IPS-11a (cell line): ENCODE measurements around the gene STX4.
A peak's percentile ranks its signal among the peaks of the same experiment; 100 is the strongest.
"Not testable (repeated sequence)": the region's sequence is repeated elsewhere in the genome, so short reads cannot be mapped to it uniquely, and the experiment has no call there.

Experiments used
- H3K4me3 ChIP-seq: one replicate; pipeline ENCODE4 v1.5.1; 2013; ENCODE audit warnings: low read depth, low read length, control low read depth

The STX4 gene

DNA sequence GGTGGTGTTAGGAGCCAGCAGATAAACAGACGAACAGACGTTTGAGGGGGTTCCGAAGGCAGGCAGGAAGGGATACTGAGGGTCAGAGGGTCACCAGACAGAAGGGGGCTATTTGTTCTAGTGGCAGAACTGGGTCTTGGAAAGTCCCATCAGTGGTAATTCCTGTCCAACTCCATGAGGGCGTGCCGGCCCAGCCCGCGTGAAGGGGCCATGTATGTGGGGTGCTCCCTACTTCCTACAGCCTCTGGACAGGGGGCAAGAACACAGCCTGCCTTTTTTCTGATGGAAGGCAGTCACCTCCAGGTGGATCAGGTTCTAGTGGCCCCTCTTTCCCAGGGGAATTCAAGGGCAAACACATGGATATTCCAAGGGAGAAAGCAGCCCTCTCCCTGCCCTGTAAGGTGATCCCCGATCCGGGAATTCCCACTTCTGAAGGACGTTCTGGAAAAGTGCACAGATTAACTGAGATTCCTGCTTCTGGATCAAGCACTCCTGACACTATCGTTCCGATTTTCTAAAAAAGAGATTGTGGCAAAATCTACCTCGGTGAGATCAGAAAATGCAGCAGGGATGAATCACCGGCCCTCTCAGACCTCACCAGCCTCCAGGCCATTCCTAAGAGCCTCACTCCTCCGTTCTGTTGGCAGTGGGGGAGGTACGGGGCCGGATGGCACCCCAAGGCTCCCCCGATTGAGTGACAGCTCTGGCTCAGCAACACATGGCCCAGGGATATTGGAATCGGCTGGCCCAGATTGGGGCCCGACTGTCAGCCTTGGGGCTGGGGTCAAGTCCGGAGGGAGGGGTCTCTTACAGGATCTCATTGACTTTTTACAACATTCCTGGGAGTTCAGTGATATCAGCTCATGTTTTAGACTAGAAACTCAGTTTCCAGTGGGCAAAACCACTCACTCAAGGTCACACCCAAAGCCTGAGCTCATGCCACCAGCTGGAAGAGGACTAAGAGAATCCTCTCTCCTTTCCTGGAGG lies 35.3 kb upstream of the STX4 start:
- peak overlapping the region; percentile 43 for H3K4me3 ChIP-seq

DNA sequence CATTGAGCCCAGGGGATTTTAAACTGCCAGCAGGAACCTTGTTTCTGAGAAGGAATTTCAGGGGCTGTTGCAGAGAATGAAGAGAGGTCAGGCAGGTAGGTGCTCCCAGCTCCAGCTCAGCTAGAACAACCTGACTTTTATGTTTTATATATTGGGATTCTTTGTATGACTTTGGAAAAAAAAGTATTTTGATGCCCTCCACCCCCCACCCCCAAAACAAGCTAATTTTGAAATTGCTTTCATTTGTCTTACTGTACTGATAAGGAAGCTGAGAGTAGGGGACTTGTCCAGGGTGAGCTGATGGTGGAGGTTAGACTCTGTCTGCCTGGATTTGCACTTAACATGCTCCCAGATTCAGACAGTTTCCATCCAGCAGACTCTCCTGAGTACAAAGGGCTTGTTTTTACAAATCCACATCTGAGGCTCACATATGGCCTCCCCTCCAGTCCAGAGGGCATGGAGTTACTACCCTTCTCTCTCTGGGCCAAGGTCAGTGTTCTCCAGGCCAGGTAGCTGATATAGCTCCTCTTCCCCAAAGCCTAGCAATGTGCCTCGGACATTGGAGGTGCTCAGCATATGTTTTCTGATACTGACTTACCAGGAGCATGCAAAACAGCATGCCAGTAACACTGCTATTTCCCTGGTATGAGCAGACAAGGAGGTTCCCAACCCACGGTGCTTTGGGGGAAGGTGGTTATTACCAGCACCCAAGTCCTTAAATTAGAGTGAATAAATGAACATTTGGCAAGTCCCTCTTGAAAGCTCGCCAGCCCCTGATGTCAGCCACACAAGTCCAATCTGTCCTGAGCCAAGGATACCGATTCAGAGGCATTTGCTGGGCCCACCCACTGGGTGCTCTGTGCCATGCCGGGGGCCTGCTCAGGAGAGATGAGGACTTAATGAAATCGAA lies 34.3 kb upstream of the STX4 start:
- no peak overlapping the region for H3K4me3 ChIP-seq

DNA sequence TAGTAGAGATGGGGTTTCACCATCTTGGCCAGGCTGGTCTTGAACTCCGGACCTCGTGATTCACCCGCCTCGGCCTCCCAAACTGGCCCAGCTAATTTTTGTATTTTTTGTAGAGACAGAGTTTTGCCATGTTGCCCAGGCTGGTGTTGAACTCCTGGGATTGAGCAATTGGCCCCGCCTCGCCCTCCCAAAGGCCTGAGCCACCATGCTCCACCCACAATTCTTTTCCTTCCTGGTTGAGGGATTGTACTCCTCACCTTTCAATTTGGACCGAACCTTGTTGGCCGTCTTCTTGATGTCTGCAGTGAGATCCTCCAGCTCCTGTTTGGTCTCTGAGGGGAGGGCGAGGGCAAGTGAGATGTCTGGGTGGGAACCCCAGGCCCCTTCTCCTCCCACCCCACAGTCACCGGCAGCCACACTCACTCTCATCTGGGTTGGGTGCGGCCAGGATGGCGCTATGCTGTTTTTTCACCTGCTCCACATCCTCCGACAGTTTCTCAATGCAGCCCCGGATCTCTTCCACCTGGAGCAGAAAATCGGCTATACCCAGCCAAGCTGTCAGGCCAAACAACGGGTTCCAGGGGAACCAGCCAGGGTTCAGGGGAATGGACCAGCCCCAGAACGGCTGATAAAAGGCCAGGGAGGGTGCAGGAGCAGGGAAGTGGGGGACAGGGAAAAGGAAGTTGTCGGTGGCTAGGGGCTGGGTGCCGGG lies 32.5 kb upstream of the STX4 start:
- H3K4me3 ChIP-seq, result no peak overlapping the region

DNA sequence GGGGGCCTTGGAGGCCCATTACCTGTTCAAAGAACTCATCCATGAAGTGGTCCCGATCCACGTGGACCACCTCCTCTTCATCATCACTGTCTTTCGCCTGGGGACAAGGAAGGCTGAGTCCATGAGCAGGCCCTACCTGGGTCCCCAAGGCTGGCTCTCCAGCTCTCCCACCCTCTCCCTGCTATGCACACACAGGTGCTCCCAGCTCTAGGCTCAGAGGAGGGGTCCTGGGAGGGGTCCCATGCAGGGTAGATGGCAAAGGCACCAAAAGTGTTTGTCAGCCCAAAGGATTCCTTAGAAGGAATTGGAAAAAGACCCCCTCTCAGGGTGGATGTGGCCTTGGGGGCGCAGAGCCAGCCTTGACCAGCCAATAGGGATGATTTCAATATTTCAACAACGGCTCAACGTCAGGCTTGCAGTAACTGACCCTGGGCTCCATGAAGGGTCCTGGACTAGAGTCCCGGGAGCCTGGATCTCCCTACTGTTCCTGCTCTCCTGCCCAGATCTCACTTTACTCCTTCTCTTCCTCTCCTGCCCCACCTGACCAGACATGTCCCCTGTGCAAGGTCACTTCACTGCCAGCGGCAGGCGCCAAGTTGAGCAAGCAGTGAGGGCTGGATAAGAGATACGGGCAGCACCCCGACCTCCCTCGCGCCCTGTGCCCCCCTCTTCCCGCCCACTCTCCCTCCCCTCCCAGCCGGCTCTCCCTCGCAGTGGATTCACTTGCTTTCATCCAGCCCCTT lies 31.7 kb upstream of the STX4 start:
- H3K4me3 ChIP-seq, result no peak overlapping the region

DNA sequence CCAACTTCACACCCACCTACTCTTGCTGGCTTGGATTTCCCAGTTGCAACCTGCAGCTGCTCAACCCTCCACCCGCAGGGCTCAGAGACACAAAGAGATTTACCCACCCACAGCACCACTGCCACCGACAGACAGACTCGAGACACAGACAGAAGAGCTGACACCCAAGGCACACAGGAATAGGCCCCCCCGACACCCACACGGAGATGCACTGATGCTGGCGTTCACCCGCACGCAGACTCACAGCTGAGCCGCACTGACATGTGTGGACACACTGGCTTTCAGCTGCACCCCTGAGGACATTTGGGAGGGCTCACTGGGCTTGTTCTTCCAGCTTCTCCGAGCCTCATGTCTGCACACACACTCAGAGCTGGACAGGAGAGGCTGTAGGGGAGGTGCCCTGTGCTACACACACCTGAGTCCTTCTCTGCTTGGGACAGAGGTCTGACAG lies 31.1 kb upstream of the STX4 start:
- H3K4me3 ChIP-seq, result no peak overlapping the region

DNA sequence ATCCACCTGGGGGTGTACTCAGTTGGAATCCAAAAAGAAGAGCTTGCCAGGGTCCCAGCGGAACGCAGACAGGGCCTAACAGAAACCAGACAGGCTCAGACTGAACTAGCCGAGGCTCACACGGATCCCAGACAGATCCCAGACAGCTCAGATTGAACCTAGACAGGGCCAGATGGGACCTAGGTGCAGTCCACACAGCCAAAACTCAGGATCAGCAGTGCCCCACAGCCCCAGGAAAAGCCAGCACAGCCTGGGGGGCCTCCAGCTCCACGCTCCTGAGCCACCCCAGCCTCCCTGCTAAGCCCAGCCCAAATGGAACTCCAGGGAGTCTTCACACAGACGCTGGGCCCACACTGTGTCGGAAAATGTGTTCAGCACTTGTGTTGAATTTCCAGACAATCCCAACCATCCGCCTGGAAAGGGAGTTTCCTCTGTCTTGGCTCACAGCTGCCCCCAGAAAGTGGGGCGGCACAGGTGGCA lies 30.5 kb upstream of the STX4 start:
- no peak overlapping the region for H3K4me3 ChIP-seq

DNA sequence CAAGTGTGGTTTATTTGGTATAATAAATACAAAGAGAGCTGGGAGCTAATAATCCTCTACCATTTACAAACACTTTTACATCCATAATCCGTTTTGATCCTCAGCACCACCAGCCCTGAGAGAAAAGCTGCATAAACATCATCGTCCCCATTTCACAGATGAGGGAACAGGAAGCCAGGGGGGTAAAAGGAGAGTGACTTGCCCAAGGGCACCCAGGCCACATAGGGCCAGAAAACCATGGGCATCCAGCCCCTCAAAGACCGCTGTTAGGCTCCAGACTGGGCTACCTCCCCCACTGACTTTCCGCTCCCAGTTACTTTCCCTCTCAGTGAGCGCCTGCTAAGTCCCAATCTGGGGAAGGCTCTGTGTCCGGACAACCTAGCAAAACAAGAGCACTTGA lies 29.6 kb upstream of the STX4 start:
- no peak overlapping the region for H3K4me3 ChIP-seq

DNA sequence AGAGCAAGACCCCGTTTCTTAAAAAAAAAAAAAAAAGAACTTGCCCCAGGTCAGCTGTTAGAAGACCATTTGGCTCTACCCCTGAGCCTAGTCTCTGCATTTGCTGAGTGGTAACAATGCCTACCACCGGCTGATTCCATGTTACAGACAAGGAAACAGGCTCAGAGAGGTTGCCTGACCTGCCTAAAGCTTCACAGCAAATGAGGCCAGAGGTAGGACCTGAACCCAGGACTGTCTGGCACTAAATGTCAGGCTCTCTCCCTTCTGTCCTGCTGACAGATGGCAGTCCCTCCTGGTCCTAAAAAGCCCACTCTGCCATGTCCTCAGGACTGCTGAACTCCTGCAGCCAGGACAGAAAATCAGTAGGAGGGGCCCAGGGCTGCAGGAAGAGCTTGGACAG lies 28.7 kb upstream of the STX4 start:
- no peak overlapping the region for H3K4me3 ChIP-seq

DNA sequence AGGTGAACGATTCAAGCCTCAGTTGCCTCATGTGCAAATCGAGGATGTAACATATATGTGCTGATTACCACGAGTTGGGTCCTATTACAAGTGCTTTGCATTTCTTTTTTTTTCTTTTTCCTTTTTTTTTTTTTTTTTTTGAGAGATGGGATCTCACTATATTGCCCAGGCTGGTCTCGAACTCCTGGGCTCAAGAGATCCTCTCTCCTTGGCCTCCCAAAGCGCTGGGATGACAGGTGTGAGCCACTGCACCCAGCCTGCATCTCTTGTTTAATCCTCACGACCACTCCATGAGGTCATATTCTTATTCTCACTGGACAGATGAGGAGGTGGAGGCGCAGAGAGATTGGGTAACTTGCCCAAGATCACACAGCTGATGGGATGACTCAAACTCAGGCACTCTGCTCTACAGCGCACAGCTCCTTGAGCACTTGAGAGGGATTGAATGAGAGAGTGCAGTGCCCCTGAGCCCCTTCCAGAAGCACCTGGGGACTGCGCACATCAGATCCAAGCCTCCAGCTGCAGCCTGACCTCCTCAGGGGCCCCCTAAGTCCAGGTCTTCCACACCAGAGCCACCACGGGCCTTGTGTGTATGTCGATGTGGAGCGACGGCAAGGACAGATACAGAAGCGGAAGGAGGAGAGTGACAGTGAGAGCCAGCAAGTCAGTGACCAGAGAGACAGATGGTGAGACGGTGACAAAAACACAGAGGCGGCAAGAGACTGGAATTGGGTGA lies 27.8 kb upstream of the STX4 start:
- no peak overlapping the region for H3K4me3 ChIP-seq

DNA sequence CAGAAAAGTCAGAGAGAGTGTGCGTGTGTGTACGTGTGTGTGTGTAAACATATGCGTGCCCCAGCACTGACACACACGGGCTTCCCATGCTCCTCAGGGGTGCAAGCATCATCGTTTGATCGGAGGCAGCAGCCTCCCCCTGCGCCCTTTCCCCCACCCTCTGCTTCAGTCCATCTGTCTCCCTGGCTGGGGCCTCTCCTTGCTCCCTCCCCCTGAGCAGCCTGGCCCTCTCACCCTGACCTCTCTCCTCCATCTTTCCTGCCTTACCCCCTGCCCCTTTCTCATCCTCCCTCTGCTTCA lies 27.3 kb upstream of the STX4 start:
- no peak overlapping the region for H3K4me3 ChIP-seq

DNA sequence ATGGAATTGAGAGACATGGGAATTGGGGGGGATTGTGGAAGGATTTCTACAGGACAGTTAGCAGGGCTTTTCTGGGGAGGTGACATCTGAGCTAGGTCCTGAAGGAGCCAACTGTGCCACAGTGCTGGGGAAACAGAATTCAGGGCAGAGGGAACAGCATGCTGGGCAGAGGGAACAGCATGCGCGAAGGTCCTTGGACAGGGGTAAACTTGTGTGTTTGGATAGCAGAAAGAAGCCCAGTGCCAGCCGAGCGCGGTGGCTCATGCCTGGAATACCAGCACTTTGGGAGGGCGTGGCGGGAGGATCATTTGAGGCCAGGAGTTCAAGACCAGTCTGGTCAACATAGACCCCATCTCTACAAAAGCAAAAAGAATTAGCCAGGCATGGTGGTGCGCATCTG lies 26.8 kb upstream of the STX4 start:
- no peak overlapping the region for H3K4me3 ChIP-seq

DNA sequence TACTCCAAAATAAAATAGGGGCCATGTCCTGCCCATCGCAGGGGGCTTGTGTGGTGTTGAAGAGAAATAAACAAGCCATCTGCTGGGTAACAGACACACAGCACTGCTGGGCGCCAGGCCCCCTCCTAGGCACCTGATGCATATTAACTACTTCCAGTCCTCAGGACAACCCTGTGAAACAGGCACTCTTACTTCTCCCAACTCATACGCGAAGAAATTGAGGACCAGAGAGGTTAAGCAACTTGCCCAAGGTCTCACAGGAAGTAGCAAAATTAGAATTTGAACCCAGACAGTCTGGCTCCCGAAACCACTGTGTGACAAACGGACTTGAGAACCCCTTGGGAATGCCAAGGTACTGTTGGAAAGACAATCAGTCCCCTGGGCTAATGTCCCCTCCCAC lies 25.7 kb upstream of the STX4 start:
- H3K4me3 ChIP-seq, result no peak overlapping the region

DNA sequence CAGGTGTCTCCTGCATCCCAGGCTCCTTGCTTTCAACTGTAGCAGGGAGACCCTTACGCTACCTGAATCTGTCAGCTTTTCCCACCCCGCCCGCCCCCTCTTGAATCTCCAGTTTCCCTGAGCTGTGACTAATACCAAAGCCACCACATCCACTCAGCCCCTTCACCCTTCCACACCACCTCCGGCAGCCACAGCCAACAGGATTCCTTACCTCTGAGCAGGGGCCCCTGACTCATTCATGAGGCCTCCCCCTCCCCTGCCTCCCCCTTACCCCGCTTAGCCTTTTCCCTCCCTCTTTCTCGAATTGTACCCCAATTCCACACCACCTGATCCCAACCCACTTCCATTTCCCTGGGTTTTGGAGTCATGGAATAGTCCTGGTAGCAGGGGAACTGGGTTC lies 25.2 kb upstream of the STX4 start:
- no peak overlapping the region for H3K4me3 ChIP-seq

DNA sequence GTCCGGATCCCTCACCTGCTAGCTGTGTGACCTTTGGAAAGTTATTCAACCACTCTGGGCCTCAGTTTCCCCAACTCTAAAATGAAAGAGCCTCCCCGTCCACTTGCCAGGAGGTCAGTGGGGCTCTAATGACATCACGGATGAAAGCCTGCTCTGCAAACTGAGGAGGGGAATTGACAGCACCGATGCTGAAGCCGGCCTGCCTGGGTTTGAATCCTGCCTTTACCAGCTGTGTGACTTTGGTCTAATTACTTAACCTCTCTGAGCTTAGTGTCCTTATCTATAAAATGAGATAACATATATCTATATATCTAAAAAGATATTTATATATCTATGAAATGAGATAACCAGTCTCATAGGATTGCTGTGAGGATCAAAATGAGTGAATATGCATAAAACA lies 24.8 kb upstream of the STX4 start:
- no peak overlapping the region for H3K4me3 ChIP-seq

DNA sequence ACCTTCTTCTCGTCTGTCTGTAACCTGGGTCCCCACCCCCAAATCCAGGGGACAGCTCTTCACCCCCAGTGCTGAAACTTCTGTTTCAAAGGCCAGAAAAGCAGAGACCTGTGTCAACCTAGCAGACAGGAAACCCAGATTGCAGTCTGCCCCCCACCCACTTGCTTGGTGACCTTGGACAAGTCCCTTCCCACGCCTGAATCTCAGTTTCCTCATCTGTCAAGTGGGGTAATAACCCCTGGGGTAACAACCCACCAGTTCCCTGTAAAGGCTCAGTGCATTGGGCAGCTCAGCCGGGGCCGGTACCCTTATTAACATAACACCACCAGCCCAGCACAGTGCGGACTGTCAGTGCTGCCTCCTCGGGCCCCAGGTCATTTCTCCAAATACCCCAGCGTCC lies 24.2 kb upstream of the STX4 start:
- H3K4me3 ChIP-seq, result no peak overlapping the region

DNA sequence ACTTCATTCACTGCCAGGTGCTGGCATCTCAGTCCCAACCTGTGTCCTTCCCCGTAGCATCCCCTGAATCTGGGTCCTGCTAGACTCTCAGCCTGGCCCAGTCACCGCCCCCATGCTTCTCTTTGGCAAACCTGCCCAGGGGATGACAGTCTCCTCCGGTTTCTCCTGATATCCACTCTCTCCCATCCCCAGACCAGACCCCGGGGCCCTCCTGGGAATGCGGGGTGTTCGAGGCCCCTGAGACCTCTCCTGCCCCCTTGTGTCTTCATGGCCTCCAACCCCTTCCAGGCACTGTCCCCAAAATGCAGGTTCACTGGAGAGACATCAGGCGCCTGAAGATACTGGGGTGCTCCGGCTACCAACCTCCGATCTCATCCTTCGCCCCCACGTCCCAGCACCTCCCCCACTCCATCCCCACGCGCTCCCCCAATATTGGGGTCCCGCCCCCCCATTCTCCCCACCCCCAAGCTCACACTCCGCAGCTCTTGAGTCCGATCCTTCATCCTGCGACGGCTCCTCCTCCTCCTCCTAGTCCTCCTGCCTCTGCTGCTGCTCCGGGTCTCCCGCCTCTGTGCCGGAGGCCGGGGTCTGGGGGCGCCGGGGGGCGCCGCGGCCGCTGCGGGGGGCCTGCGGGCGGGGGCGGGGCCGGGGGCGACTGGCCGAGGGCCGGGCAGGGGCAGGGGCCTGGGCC lies 23.3 kb upstream of the STX4 start:
- H3K4me3 ChIP-seq, result peak overlapping the region; percentile 40

DNA sequence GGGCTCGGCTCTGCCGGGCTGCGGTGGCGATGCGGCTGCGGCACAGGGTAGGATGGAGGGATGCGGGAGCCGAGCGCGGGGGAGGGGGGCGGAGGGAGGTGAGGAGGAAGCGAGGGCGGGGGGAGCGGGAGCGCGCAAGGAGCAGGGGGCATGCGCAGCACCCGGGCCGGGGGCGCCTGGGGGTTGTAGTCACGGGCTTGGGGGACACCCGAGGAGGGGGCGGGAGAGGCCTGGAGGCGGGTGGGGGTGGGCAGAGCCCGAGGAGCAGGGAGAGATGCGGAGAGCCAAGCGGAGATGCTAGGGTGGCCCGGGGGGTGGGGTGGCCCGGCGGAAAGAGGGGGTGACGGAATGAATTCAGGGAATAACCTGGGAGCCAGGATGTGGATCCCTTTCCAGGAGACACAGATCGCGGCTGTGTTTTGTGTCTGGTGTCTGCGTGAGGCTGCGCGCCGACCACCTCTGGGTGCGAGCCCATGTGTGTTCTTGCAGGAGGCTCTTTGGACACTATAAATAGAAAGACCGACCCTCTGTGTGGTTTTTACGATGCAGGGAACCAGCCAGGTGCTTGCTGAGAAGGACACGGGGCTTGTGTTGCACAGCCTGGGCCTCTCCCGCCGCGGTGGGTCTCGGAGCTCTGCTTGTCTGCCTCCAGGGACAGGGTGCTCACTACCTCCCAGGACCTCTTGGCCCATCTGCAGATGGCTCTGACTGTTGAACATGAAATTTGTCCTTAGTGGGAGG lies 22.6 kb upstream of the STX4 start, which contains the start of gene STX1B:
Gene STX1B (minus strand): TSS at position 54 of the 741 bp plus-strand sequence. CDS start 242 bp downstream, outside the sequence.
- peak within 1 kb of the TSS; percentile 40 for H3K4me3 ChIP-seq

DNA sequence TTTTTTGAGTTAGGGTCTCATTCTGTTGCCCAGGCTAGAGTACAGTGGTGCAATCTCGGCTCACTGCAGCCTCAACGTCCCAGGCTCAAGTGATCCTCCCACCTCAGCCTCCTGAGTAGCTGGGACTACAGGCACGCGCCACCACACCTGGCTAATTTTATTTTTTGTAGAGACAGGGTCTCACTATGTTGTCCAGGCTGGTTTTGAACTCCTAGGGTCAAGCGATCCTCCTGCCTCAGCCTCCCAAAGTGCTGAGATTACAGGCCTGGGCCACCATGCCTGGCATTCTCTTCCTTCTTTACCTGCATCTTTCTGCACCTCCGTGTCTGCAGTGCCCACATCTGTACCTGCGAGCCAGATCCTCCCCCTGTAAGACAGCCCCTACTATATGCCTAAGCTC lies 21.5 kb upstream of the STX4 start:
- H3K4me3 ChIP-seq, result not testable (repeated sequence)
